ENCODE measurements around the gene CD99.

GRCh38 chrX:2781226-2781571 lies 90.1 kb downstream of the CD99 start:
- TF ChIP-seq, protein P1, sequence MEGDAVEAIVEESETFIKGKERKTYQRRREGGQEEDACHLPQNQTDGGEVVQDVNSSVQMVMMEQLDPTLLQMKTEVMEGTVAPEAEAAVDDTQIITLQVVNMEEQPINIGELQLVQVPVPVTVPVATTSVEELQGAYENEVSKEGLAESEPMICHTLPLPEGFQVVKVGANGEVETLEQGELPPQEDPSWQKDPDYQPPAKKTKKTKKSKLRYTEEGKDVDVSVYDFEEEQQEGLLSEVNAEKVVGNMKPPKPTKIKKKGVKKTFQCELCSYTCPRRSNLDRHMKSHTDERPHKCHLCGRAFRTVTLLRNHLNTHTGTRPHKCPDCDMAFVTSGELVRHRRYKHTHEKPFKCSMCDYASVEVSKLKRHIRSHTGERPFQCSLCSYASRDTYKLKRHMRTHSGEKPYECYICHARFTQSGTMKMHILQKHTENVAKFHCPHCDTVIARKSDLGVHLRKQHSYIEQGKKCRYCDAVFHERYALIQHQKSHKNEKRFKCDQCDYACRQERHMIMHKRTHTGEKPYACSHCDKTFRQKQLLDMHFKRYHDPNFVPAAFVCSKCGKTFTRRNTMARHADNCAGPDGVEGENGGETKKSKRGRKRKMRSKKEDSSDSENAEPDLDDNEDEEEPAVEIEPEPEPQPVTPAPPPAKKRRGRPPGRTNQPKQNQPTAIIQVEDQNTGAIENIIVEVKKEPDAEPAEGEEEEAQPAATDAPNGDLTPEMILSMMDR (IDR thresholded peaks at IDR 0.05) = no peak
- TF ChIP-seq POLR2AphosphoS5 (IDR thresholded peaks at IDR 0.05; ENCODE audit: insufficient read depth in 1 of 2, low read depth in 1 of 2) (no peak), POLR2A (IDR thresholded peaks at IDR 0.05) (no peak)

All from vagina (tissue), 2 donors.